Mesendoderm (in vitro differentiated cells): ENCODE data around the gene TBX4.

ENCODE experiments used
- DNase-seq: peaks from one replicate; pipeline ENCODE4 v3.0.0; 2013
- H2AK5ac ChIP-seq: 2 replicates; pipeline ENCODE4 v1.6.1; 2013; ENCODE audit warnings: low read length, inconsistent platforms
- H2BK120ac ChIP-seq: 2 replicates; pipeline ENCODE4 v1.6.1; 2013; ENCODE audit warnings: low read depth, mild to moderate bottlenecking, low read length, moderate library complexity, mixed read lengths
- H2BK15ac ChIP-seq: replicated peaks from 2 replicates; pipeline ENCODE4 v1.6.1; 2013; ENCODE audit warnings: low read depth, mild to moderate bottlenecking, moderate library complexity
- H2BK5ac ChIP-seq: 2 replicates; pipeline ENCODE4 v1.6.1; 2013; ENCODE audit warnings: low read length, inconsistent platforms
- H3K18ac ChIP-seq: 2 replicates; pipeline ENCODE4 v1.6.1; 2013; ENCODE audit warnings: mild to moderate bottlenecking, low read length, mixed read lengths
- H3K23ac ChIP-seq: one replicate; pipeline ENCODE4 v1.6.1; 2013; ENCODE audit warnings: low read length
- H3K27ac ChIP-seq: 2 replicates; pipeline ENCODE4 v1.5.1; 2013; ENCODE audit warnings: low read depth, mild to moderate bottlenecking, inconsistent platforms, low read length, moderate library complexity
- H3K27me3 ChIP-seq: 2 replicates; pipeline ENCODE4 v1.6.1; 2013; ENCODE audit warnings: low read length, control low read depth, mild to moderate bottlenecking, inconsistent platforms; ENCODE audit not compliant: insufficient read depth, poor library complexity
- H3K36me3 ChIP-seq: 2 replicates; pipeline ENCODE4 v1.6.1; 2013; ENCODE audit warnings: low read length, inconsistent platforms; ENCODE audit not compliant: control insufficient read depth, insufficient read depth
- H3K4ac ChIP-seq: one replicate; pipeline ENCODE4 v1.6.1; 2013; ENCODE audit warnings: low read depth, mild to moderate bottlenecking, low read length, moderate library complexity
- H3K4me1 ChIP-seq: 2 replicates; pipeline ENCODE4 v1.6.1; 2013; ENCODE audit warnings: low read depth, low read length, inconsistent platforms; ENCODE audit not compliant: control insufficient read depth
- H3K4me2 ChIP-seq: 2 replicates; pipeline ENCODE4 v1.6.1; 2013; ENCODE audit warnings: low read length
- H3K4me3 ChIP-seq: 2 replicates; pipeline ENCODE4 v1.5.1; 2013; ENCODE audit warnings: mild to moderate bottlenecking, low read length
- H3K56ac ChIP-seq: one replicate; pipeline ENCODE4 v1.6.1; 2013; ENCODE audit warnings: low read length
- H3K79me1 ChIP-seq: 2 replicates; pipeline ENCODE4 v1.6.1; 2013; ENCODE audit warnings: low read length, inconsistent platforms
- H3K79me2 ChIP-seq: 2 replicates; pipeline ENCODE4 v1.6.1; 2013; ENCODE audit warnings: mild to moderate bottlenecking, low read length; ENCODE audit not compliant: control insufficient read depth, insufficient read depth
- H3K9ac ChIP-seq: 2 replicates; pipeline ENCODE4 v1.6.1; 2013; ENCODE audit warnings: low read length, inconsistent platforms
- H4K5ac ChIP-seq: one replicate; pipeline ENCODE4 v1.6.1; 2013; ENCODE audit warnings: low read length
- H4K8ac ChIP-seq: one replicate; pipeline ENCODE4 v1.6.1; 2013; ENCODE audit warnings: low read depth, mild to moderate bottlenecking, control low read depth, low read length, moderate library complexity
- WGBS: extraction: QIAGEN DNeasy Blood & Tissue Kit; methylation state at CpG from one replicate; pipeline ENCODE4 v1.1.7; 2013; ENCODE audit warnings: low lambda C conversion rate, missing lambda C conversion rate; ENCODE audit not compliant: insufficient coverage; ENCODE audit errors: extremely low coverage; 5-methylcytosine and 5-hydroxymethylcytosine counted together

The TBX4 gene

GRCh38 chr17:61454381-61455323, 2.4 kb downstream of the TBX4 start:
- peak overlapping the region; percentile 58 for H3K56ac ChIP-seq
- no peaks in the 10 kb centered on the region for H3K79me2 ChIP-seq
- H3K27me3 ChIP-seq = peaks cover 66% of the 10 kb centered on the region
- peak overlapping the region; percentile 35 for H3K4me2 ChIP-seq
- no peak overlapping the region for H3K4me3 ChIP-seq
- WGBS = no CpG with 5 or more reads among the region's 86 CpGs
- H3K4me1 ChIP-seq = peaks cover 7% of the 10 kb centered on the region
- no peak overlapping the region for H4K5ac ChIP-seq
- no peak overlapping the region for H2BK15ac ChIP-seq
- no peak overlapping the region for H3K9ac ChIP-seq
- H2BK120ac ChIP-seq = no peak overlapping the region
- H3K18ac ChIP-seq = no peak overlapping the region
- no peak for DNase-seq
- no peak overlapping the region for H3K4ac ChIP-seq
- no peak overlapping the region for H3K23ac ChIP-seq
- no peak overlapping the region for H4K8ac ChIP-seq
- no peak overlapping the region for H2AK5ac ChIP-seq
- H3K36me3 ChIP-seq = no peaks in the 10 kb centered on the region
- H3K79me1 ChIP-seq = no peaks in the 10 kb centered on the region
- H3K27ac ChIP-seq = no peak overlapping the region
- no peak overlapping the region for H2BK5ac ChIP-seq

- Histone ChIP-seq H3K4ac (no peak overlapping the region), H2BK15ac (no peak overlapping the region), H3K27ac (no peak overlapping the region), H3K23ac (no peak overlapping the region), H2BK5ac (no peak overlapping the region), H4K5ac (no peak overlapping the region), H3K27me3 (peaks cover 74% of the 10 kb centered on the region), H3K9ac (no peak overlapping the region), H3K56ac (no peak overlapping the region), H3K18ac (no peak overlapping the region), H3K79me2 (no peaks in the 10 kb centered on the region), H2BK120ac (no peak overlapping the region), H3K4me2 (no peak overlapping the region), H3K4me3 (no peak overlapping the region), H3K36me3 (no peaks in the 10 kb centered on the region), H4K8ac (no peak overlapping the region), H3K4me1 (peaks cover 7% of the 10 kb centered on the region), H2AK5ac (peak overlapping the region; percentile 18), H3K79me1 (no peaks in the 10 kb centered on the region)
- no CpG with 5 or more reads among the region's 18 CpGs for WGBS
- DNase-seq = no peak
Observed at GRCh38 chr17:61455324-61456060, 3.3 kb downstream of the TBX4 start.

- Histone ChIP-seq H2BK15ac (no peak overlapping the region), H3K27ac (no peak overlapping the region), H4K5ac (no peak overlapping the region), H4K8ac (no peak overlapping the region), H2BK120ac (no peak overlapping the region), H3K4ac (no peak overlapping the region), H3K23ac (peak overlapping the region; percentile 81), H3K9ac (no peak overlapping the region), H3K56ac (peak overlapping the region; percentile 0), H2AK5ac (no peak overlapping the region), H3K18ac (no peak overlapping the region), H3K4me1 (peaks cover 4% of the 10 kb centered on the region), H2BK5ac (no peak overlapping the region), H3K79me1 (no peaks in the 10 kb centered on the region), H3K36me3 (no peaks in the 10 kb centered on the region), H3K79me2 (no peaks in the 10 kb centered on the region), H3K27me3 (peaks cover 79% of the 10 kb centered on the region), H3K4me3 (no peak overlapping the region), H3K4me2 (no peak overlapping the region)
- DNase-seq = no peak
- no CpG with 5 or more reads among the region's 47 CpGs for WGBS
Observed at GRCh38 chr17:61456061-61456681, 3.9 kb downstream of the TBX4 start.

DNA sequence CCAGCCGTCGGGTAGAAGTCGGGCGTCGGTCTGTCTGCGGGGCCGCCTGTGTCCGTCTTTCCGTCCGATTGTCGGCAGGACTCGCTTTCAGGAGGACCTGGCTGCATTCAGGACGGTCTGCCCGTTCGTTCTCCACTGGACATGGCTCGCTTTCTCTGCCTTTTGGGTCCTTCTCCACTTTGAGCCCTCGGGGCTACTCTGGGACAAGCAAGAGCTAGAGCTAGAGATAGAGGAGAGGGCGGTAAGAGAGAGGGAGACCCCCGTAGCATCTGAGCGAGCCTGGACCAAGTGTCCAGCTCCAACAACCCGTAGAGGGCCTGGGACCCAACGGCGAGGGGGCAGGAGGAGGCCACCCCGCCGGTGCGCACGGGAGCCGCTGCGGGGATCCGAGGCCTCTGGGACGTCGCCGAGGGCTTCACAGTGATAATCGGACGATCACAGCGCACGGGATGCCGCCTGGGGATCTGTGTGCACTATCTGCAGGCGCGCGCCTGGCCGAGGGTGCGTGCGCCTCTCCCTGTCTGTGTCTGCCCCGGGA, 4.5 kb downstream of the TBX4 start:
- H3K4ac ChIP-seq = no peak overlapping the region
- no peak overlapping the region for H2BK5ac ChIP-seq
- WGBS = no CpG with 5 or more reads among the region's 45 CpGs
- no peaks in the 10 kb centered on the region for H3K79me2 ChIP-seq
- no peak overlapping the region for H3K56ac ChIP-seq
- no peak overlapping the region for H3K23ac ChIP-seq
- DNase-seq = no peak
- no peaks in the 10 kb centered on the region for H3K36me3 ChIP-seq
- no peak overlapping the region for H3K4me2 ChIP-seq
- no peak overlapping the region for H3K27ac ChIP-seq
- H4K5ac ChIP-seq = no peak overlapping the region
- no peak overlapping the region for H4K8ac ChIP-seq
- H3K18ac ChIP-seq = no peak overlapping the region
- H3K27me3 ChIP-seq = peaks cover 81% of the 10 kb centered on the region
- no peak overlapping the region for H2AK5ac ChIP-seq
- H2BK120ac ChIP-seq = no peak overlapping the region
- H3K4me1 ChIP-seq = peaks cover 4% of the 10 kb centered on the region
- no peaks in the 10 kb centered on the region for H3K79me1 ChIP-seq
- H2BK15ac ChIP-seq = no peak overlapping the region
- no peak overlapping the region for H3K4me3 ChIP-seq
- H3K9ac ChIP-seq = no peak overlapping the region

DNA sequence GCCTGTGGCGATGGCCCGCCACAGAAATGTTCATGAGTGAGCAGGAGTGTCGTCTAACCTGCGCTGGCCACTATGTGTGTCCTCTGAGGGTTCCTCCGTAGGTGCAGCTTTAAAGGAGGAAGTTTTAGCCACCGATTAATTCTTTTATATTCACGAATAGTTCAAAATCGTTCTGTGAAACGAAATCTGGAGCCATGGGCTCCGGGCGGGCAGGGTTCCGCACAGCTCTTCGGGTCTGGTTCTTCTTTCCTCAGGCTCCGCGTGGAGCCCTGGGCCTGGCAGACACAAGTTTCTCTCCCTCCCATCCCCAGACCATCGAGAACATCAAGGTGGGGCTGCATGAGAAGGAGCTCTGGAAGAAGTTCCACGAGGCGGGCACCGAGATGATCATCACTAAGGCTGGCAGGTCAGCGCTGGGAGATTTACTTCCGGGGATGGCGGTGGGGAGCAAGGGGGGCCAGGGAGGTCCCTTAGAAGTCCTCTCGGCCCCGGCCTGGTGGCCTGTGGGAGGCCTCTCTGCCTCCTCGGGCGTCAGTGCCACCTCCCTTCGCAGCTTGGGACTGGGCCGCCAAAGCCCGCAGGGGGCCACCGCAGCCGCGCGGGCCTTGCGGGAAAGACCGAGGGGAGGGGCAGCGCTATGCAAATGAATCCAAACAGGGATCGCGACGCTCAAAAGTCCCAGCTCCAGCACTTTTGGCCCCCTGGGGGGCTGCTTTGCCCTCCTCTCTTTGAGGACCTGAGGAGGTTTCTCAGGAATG, 5.2 kb downstream of the TBX4 start:
- no peak overlapping the region for H3K4me3 ChIP-seq
- H4K5ac ChIP-seq = no peak overlapping the region
- no peak overlapping the region for H3K18ac ChIP-seq
- no peak overlapping the region for H2BK120ac ChIP-seq
- WGBS = no CpG with 5 or more reads among the region's 39 CpGs
- H4K8ac ChIP-seq = no peak overlapping the region
- no peak for DNase-seq
- H3K79me2 ChIP-seq = no peaks in the 10 kb centered on the region
- H3K79me1 ChIP-seq = no peaks in the 10 kb centered on the region
- H3K36me3 ChIP-seq = no peaks in the 10 kb centered on the region
- no peak overlapping the region for H2BK15ac ChIP-seq
- no peak overlapping the region for H3K23ac ChIP-seq
- H2BK5ac ChIP-seq = no peak overlapping the region
- no peak overlapping the region for H3K27ac ChIP-seq
- H3K4me2 ChIP-seq = peak overlapping the region; percentile 18
- no peak overlapping the region for H3K4ac ChIP-seq
- H3K9ac ChIP-seq = no peak overlapping the region
- H3K27me3 ChIP-seq = peaks cover 79% of the 10 kb centered on the region
- H3K4me1 ChIP-seq = peaks cover 4% of the 10 kb centered on the region
- H3K56ac ChIP-seq = no peak overlapping the region
- H2AK5ac ChIP-seq = no peak overlapping the region
